Lung (tissue), 12 donors: ENCODE data around the gene HEG1. TPM values are rescaled to one million over a fixed set of nuclear protein-coding genes. Genes with fewer than 3 reads are reported as not detected.

Experiments used
- ATAC-seq: fragments of 200-7000 bp; cut with Tn5 transposase; one replicate; pipeline ENCODE4 v1.9.1; 2020; ENCODE audit warnings: moderate number of reproducible peaks; ENCODE audit not compliant: insufficient read depth, low FRiP score
- DNase-seq, 3 donors: peaks; one replicate each; pipeline ENCODE4 v3.0.0-alpha.2; 2013 to 2017
- H3K27ac ChIP-seq, 2 donors: one replicate each; pipeline ENCODE4 v1.5.1; 2013; ENCODE audit warnings: mild to moderate bottlenecking in 2 of 2, moderate library complexity in 2 of 2, control low read depth in 1 of 2, inconsistent platforms in 1 of 2, low read depth in 1 of 2, low read length in 1 of 2
- H3K27me3 ChIP-seq, 3 donors: one replicate each; pipeline ENCODE4 v1.5.1; 2013; ENCODE audit warnings: low read length in 2 of 3; ENCODE audit not compliant: control insufficient read depth in 3 of 3, insufficient read depth in 3 of 3
- H3K36me3 ChIP-seq, 4 donors: one replicate each; pipeline ENCODE4 v1.5.1; 2013; ENCODE audit warnings: low read length in 4 of 4, mild to moderate bottlenecking in 1 of 4, moderate library complexity in 1 of 4; ENCODE audit not compliant: control insufficient read depth in 4 of 4, insufficient read depth in 4 of 4
- H3K4me1 ChIP-seq, 5 donors: one replicate each; pipeline ENCODE4 v1.5.1; 2013; ENCODE audit warnings: low read length in 5 of 5, mild to moderate bottlenecking in 2 of 5, moderate library complexity in 1 of 5; ENCODE audit not compliant: control insufficient read depth in 5 of 5, insufficient read depth in 5 of 5
- H3K4me3 ChIP-seq: one replicate; pipeline ENCODE4 v1.5.1; 2013; ENCODE audit warnings: mild to moderate bottlenecking, control low read depth, moderate library complexity
- H3K9ac ChIP-seq, 2 donors: one replicate each; pipeline ENCODE4 v1.5.1; 2013; ENCODE audit warnings: low read length in 2 of 2, control low read depth in 1 of 2; ENCODE audit not compliant: insufficient read depth in 1 of 2
- H3K9me3 ChIP-seq, 4 donors: one replicate each; pipeline ENCODE4 v1.5.1; 2013; ENCODE audit warnings: low read length in 3 of 4, mild to moderate bottlenecking in 1 of 4, moderate library complexity in 1 of 4; ENCODE audit not compliant: control insufficient read depth in 4 of 4, insufficient read depth in 3 of 4
- CTCF ChIP-seq: IDR thresholded peaks from 2 replicates; pipeline ENCODE4 v1.5.1; 2012; ENCODE audit warnings: mild to moderate bottlenecking; ENCODE audit errors: control extremely low read depth, extremely low read depth
- WGBS, 2 donors: extraction: QIAGEN DNeasy Blood & Tissue Kit; methylation state at CpG; one replicate each; pipeline ENCODE4 v1.1.7; 2013; 5-methylcytosine and 5-hydroxymethylcytosine counted together
- polyA plus RNA-seq, 2 donors: library from polyadenylated mRNA; stranded (reverse); fragments of 200-250 nt; gene quantifications; one replicate each; pipeline ENCODE4 v1.2.1, GENCODE V29; 2013
- total RNA-seq, 2 donors: library from RNA; depleted of rRNA in 1 of 2; stranded (reverse); fragments of >200 nt in 1 of 2; gene quantifications; one replicate each; pipeline ENCODE4 v1.2.1, GENCODE V29; 2014 to 2021
- donor health status: control.
- donor health status: control.
- donor health status: Bipolar disorder and iron deficiency.
- donor health status: healthy.
- donor health status: DM: yes; HTN: yes; CAD: no.

HEG1 gene
- total and polyA plus RNA-seq, 4 donors: 18.0 to 115 (median 65.7) TPM

- 84 to 89% methylated on average over 4 of the region's 4 CpGs for WGBS, 2 donors
- H3K27me3 ChIP-seq: no peaks in the 10 kb centered on the region
- H3K9me3 ChIP-seq: no peaks in the 10 kb centered on the region
- ATAC-seq (no peak), DNase-seq (peak; percentile 85 to 97 (median 97))
- H3K9ac ChIP-seq: no peak overlapping the region
- no peak overlapping the region for H3K27ac ChIP-seq
- no peak for TF ChIP-seq CTCF
- no peaks in the 10 kb centered on the region for H3K36me3 ChIP-seq
- H3K4me3 ChIP-seq: no peak overlapping the region
- H3K4me1 ChIP-seq: peaks cover 0 to 9% (median 6%) of the 10 kb centered on the region in 5 donors
Observed at GRCh38 chr3:125072749-125073389, 17.1 kb upstream of the HEG1 start.

GRCh38 chr3:125072301-125072700 is 16.5 kb upstream of the HEG1 start:
- no peak for TF ChIP-seq CTCF
- no peak overlapping the region for H3K27ac ChIP-seq
- H3K27me3 ChIP-seq: no peaks in the 10 kb centered on the region

GRCh38 chr3:125069968-125070745 is 14.4 kb upstream of the HEG1 start:
- no peak for TF ChIP-seq CTCF
- H3K9me3 ChIP-seq: no peaks in the 10 kb centered on the region
- H3K36me3 ChIP-seq: no peaks in the 10 kb centered on the region
- DNase-seq: no peak
- no peak overlapping the region for H3K9ac ChIP-seq
- WGBS, 2 donors: 97% methylated on average over 7 of the region's 7 CpGs
- peaks cover 0 to 9% (median 6%) of the 10 kb centered on the region in 5 donors for H3K4me1 ChIP-seq
- no peak for ATAC-seq
- H3K27ac ChIP-seq: no peak overlapping the region
- no peak overlapping the region for H3K4me3 ChIP-seq
- no peaks in the 10 kb centered on the region for H3K27me3 ChIP-seq

More at GRCh38 chr3:125072301-125072700, 16.5 kb upstream of the HEG1 start:
- Histone ChIP-seq H3K9me3 (no peaks in the 10 kb centered on the region), H3K9ac (no peak overlapping the region), H3K4me1 (peaks cover 0 to 9% (median 6%) of the 10 kb centered on the region in 5 donors), H3K4me3 (no peak overlapping the region), H3K36me3 (no peaks in the 10 kb centered on the region)
- peak in 2 of 3 donors; percentile 29 to 42 for DNase-seq
- no peak for ATAC-seq
